Gastroesophageal sphincter (tissue), 4 donors: Measurements from ENCODE around the gene SF1. TPM values are rescaled to one million over a fixed set of nuclear protein-coding genes. Genes with fewer than 3 reads are reported as not detected.

Source experiments
- ATAC-seq: fragments of 150-250 bp; one replicate; pipeline ENCODE4 v1.9.1; 2016; ENCODE audit warnings: mild to moderate bottlenecking, moderate library complexity
- H3K27ac ChIP-seq, 4 donors: fragments of 200-600 bp; sonication (generic) in 3 of 4; 1 replicate in 3 of 4; 2 replicates in 1 of 4; pipeline ENCODE4 v1.5.1; 2016 to 2019
- H3K27me3 ChIP-seq: fragments of 200-600 bp; sonication (generic); one replicate; pipeline ENCODE4 v1.5.1; 2019
- H3K36me3 ChIP-seq, 2 donors: fragments of 200-600 bp; sonication (generic); one replicate each; pipeline ENCODE4 v1.5.1; 2019; ENCODE audit warnings: control low read depth in 1 of 2
- H3K4me1 ChIP-seq, 3 donors: fragments of 200-600 bp; sonication (generic); 1 replicate in 2 of 3; 2 replicates in 1 of 3; pipeline ENCODE4 v1.5.1; 2016 to 2019; ENCODE audit warnings: control low read depth in 2 of 3
- H3K4me3 ChIP-seq, 2 donors: fragments of 200-600 bp; sonication (generic); one replicate each; pipeline ENCODE4 v1.5.1; 2019; ENCODE audit warnings: mild to moderate bottlenecking in 1 of 2, moderate library complexity in 1 of 2
- H3K9me3 ChIP-seq, 3 donors: fragments of 200-600 bp; sonication (generic); one replicate each; pipeline ENCODE4 v1.5.1; 2017 to 2019; ENCODE audit warnings: control low read depth in 2 of 3
- CTCF ChIP-seq, 4 experiments: fragments of 200-600 bp in 2 of 4; fragments of 450-650 bp in 2 of 4; sonication (generic) in 1 of 4; IDR thresholded peaks; one replicate each; pipeline ENCODE4 v1.5.1; 2017 to 2019; ENCODE audit warnings: antibody characterized with exemption in 4 of 4, mild to moderate bottlenecking in 2 of 4, moderate library complexity in 2 of 4
- EP300 ChIP-seq: sonication (generic); formaldehyde crosslinking; IDR thresholded peaks from one replicate; pipeline ENCODE4 v1.6.1; 2017; ENCODE audit warnings: antibody characterized with exemption, mild to moderate bottlenecking
- POLR2A ChIP-seq, 2 donors: fragments of 450-650 bp; IDR thresholded peaks; one replicate each; pipeline ENCODE4 v1.6.1; 2017; ENCODE audit warnings: antibody characterized with exemption in 2 of 2, mild to moderate bottlenecking in 2 of 2, moderate library complexity in 1 of 2
- POLR2AphosphoS5 ChIP-seq: sonication (generic); formaldehyde crosslinking; IDR thresholded peaks from one replicate; pipeline ENCODE4 v1.6.1; 2017; ENCODE audit warnings: antibody characterized with exemption
- WGBS, 2 donors: methylation state at CpG; one replicate each; pipeline ENCODE4 v1.1.5; 2018; ENCODE audit warnings: low coverage in 1 of 2; 5-methylcytosine and 5-hydroxymethylcytosine counted together
- total RNA-seq, 4 donors: library from RNA; depleted of rRNA; stranded (reverse); fragments of >200 nt; gene quantifications; one replicate each; pipeline ENCODE4 v1.1.0, GENCODE V29; 2016

The SF1 gene
- total RNA-seq, 4 donors from 2014 or later, result 187 to 314 (median 253) TPM

- H3K9me3 ChIP-seq, result no peaks in the 10 kb centered on the region
- H3K36me3 ChIP-seq, result peaks cover 0 to 43% of the 10 kb centered on the region in 2 donors
- H3K27ac ChIP-seq, result peak overlapping the region in 3 of 4 donors; percentile 28 to 57 (median 50)
- peak in 3 of 4 experiments; percentile 63 to 76 (median 64) for TF ChIP-seq CTCF (IDR thresholded peaks at IDR 0.05)
- no peak for TF ChIP-seq EP300
- peaks cover 0 to 8% (median 0%) of the 10 kb centered on the region in 3 donors for H3K4me1 ChIP-seq
- H3K4me3 ChIP-seq, result no peak overlapping the region
- peak; percentile 75 for ATAC-seq
- no peaks in the 10 kb centered on the region for H3K27me3 ChIP-seq
- 38 to 45% methylated on average over 8 of the region's 15 CpGs for WGBS, 2 donors
Observed at GRCh38 chr11:64787526-64788320, 9.4 kb upstream of the SF1 start.

- H3K27me3 ChIP-seq, result no peaks in the 10 kb centered on the region
- H3K36me3 ChIP-seq, result peaks cover 0 to 29% of the 10 kb centered on the region in 2 donors
- no peaks in the 10 kb centered on the region for H3K9me3 ChIP-seq
- ATAC-seq, result no peak
- H3K4me3 ChIP-seq, result no peak overlapping the region
- WGBS, 2 donors, result 81 to 100% methylated on average over 2 to 10 of the region's 10 CpGs
- H3K27ac ChIP-seq, result no peak overlapping the region
- peaks cover 0 to 8% (median 0%) of the 10 kb centered on the region in 3 donors for H3K4me1 ChIP-seq
- TF ChIP-seq POLR2AphosphoS5 (no peak), POLR2A (IDR thresholded peaks at IDR 0.05) (no peak), EP300 (no peak), CTCF (IDR thresholded peaks at IDR 0.05) (no peak)
Observed at GRCh38 chr11:64786308-64786707, 8.0 kb upstream of the SF1 start.

GRCh38 chr11:64784813-64785581 is 6.7 kb upstream of the SF1 start:
- no peak overlapping the region for H3K4me3 ChIP-seq
- peaks cover 0 to 15% of the 10 kb centered on the region in 2 donors for H3K36me3 ChIP-seq
- no peaks in the 10 kb centered on the region for H3K9me3 ChIP-seq
- 81 to 84% methylated on average over 7 to 12 of the region's 12 CpGs for WGBS, 2 donors
- no peak for ATAC-seq
- no peak overlapping the region for H3K27ac ChIP-seq
- H3K4me1 ChIP-seq, result peaks cover 0 to 8% (median 0%) of the 10 kb centered on the region in 3 donors
- no peaks in the 10 kb centered on the region for H3K27me3 ChIP-seq
- TF ChIP-seq POLR2A (IDR thresholded peaks at IDR 0.05), result no peak
- no peak for TF ChIP-seq CTCF (IDR thresholded peaks at IDR 0.05)
- no peak for TF ChIP-seq POLR2AphosphoS5
- no peak for TF ChIP-seq EP300

GRCh38 chr11:64778223-64778472 is 194 bp downstream of the SF1 start:
- Histone ChIP-seq H3K4me1 (peaks cover 24 to 49% (median 31%) of the 10 kb centered on the region in 3 donors), H3K4me3 (peak overlapping the region; percentile 77 to 87), H3K27ac (peak overlapping the region; percentile 97 to 100 (median 100)), H3K27me3 (no peaks in the 10 kb centered on the region), H3K36me3 (peaks cover 6 to 40% of the 10 kb centered on the region in 2 donors), H3K9me3 (no peaks in the 10 kb centered on the region)
- WGBS, 2 donors, result no CpG with 5 or more reads among the region's 28 CpGs
- ATAC-seq, result peak; percentile 4
- TF ChIP-seq EP300 (no peak), POLR2AphosphoS5 (no peak), POLR2A (IDR thresholded peaks at IDR 0.05) (no peak)

- TF ChIP-seq POLR2AphosphoS5 (no peak), EP300 (no peak), CTCF (IDR thresholded peaks at IDR 0.05) (no peak), POLR2A (IDR thresholded peaks at IDR 0.05) (no peak)
- WGBS, 2 donors, result 0 to 3% methylated on average over 2 to 5 of the region's 98 CpGs
- H3K36me3 ChIP-seq, result peaks cover 11 to 45% of the 10 kb centered on the region in 2 donors
- ATAC-seq, result peak; percentile 27
- no peaks in the 10 kb centered on the region for H3K9me3 ChIP-seq
- peak overlapping the region; percentile 97 to 100 (median 100) for H3K27ac ChIP-seq
- H3K4me3 ChIP-seq, result peak overlapping the region; percentile 77 to 87
- no peaks in the 10 kb centered on the region for H3K27me3 ChIP-seq
- peaks cover 29 to 54% (median 36%) of the 10 kb centered on the region in 3 donors for H3K4me1 ChIP-seq
Observed at GRCh38 chr11:64777449-64778222, 706 bp downstream of the SF1 start.
